ENCODE measurements around the gene SLC22A7. TPM values are rescaled to one million over a fixed set of nuclear protein-coding genes. Genes with fewer than 3 reads are reported as not detected.

Gene SLC22A7
- total and polyA plus RNA-seq, 4 donors = 143 to 495 (median 228) TPM

- WGBS = 94% methylated on average over 1 of the region's 1 CpG
- H3K27me3 ChIP-seq (ENCODE audit: control insufficient read depth in 4 of 4, insufficient read depth in 4 of 4, low read length in 3 of 4) = no peaks in the 10 kb centered on the region
- H3K4me3 ChIP-seq (ENCODE audit: low read depth in 1 of 3, low read length in 3 of 3) = no peak overlapping the region
- peaks cover 0 to 7% (median 5%) of the 10 kb centered on the region in 4 donors for H3K4me1 ChIP-seq (ENCODE audit: control insufficient read depth in 4 of 4, insufficient read depth in 4 of 4, low read length in 3 of 4)
- no peak overlapping the region for H3K9ac ChIP-seq (ENCODE audit: low read depth in 1 of 2, low read length in 2 of 2)
- no peaks in the 10 kb centered on the region for H3K36me3 ChIP-seq (ENCODE audit: control insufficient read depth in 4 of 4, insufficient read depth in 3 of 4, low read depth in 1 of 4, low read length in 3 of 4)
- no peak for DNase-seq (ENCODE audit: low spot score)
- TF ChIP-seq SP1 (IDR thresholded peaks at IDR 0.05) (no peak), FOXA2 (IDR thresholded peaks at IDR 0.05) (no peak), HNF4A (conservative IDR thresholded peaks at IDR 0.05) (no peak), RXRA (IDR thresholded peaks at IDR 0.05) (no peak), JUND (IDR thresholded peaks at IDR 0.05) (no peak), ATF3 (IDR thresholded peaks at IDR 0.05) (no peak), YY1 (IDR thresholded peaks at IDR 0.05) (no peak), CTCF (IDR thresholded peaks at IDR 0.05; ENCODE audit: low read depth, low read length, missing input control) (no peak), NR2F2 (IDR thresholded peaks at IDR 0.05) (no peak), ZBTB33 (IDR thresholded peaks at IDR 0.05) (no peak), REST (IDR thresholded peaks at IDR 0.05) (no peak), EGR1 (IDR thresholded peaks at IDR 0.05; ENCODE audit: low read depth in 2 of 2) (no peak), MAX (IDR thresholded peaks at IDR 0.05) (no peak), HNF4G (IDR thresholded peaks at IDR 0.05) (no peak), GABPA (IDR thresholded peaks at IDR 0.05 in 1 of 2, conservative IDR thresholded peaks at IDR 0.05 in 1 of 2) (no peak), TAF1 (conservative IDR thresholded peaks at IDR 0.05) (no peak), FOXA1 (IDR thresholded peaks at IDR 0.05) (no peak), RAD21 (IDR thresholded peaks at IDR 0.05) (no peak)
- no peaks in the 10 kb centered on the region for H3K9me3 ChIP-seq (ENCODE audit: control insufficient read depth in 4 of 4, low read length in 3 of 4)
- H3K27ac ChIP-seq (ENCODE audit: low read depth in 1 of 2, low read length in 2 of 2) = no peak overlapping the region
Observed at GRCh38 chr6:43313813-43314212, 15.8 kb downstream of the SLC22A7 start.

Measured in liver (tissue), 9 donors.